HepG2 (cell line): ENCODE data around the gene MTA1. TPM values are rescaled to one million over a fixed set of nuclear protein-coding genes. Genes with fewer than 3 reads are reported as not detected.

ENCODE experiments used
- AFF4 ChIP-seq: sonication (generic); formaldehyde crosslinking; IDR thresholded peaks from 2 replicates; pipeline ENCODE4 v1.4.0; 2020; ENCODE audit warnings: missing genetic modification reagents
- CENPBD1 ChIP-seq: sonication (generic); formaldehyde crosslinking; IDR thresholded peaks from 2 replicates; pipeline ENCODE4 v1.8.0; 2022; ENCODE audit warnings: missing genetic modification reagents, low read depth, mild to moderate bottlenecking, borderline replicate concordance
- FOXA1 ChIP-seq, 2 experiments: fragments of 450-650 bp in 1 of 2; sonication (generic) in 1 of 2; formaldehyde crosslinking in 1 of 2; IDR thresholded peaks; 2 replicates each; pipeline versions ENCODE4 v1.4.0 to v1.6.1; 2016 to 2020; ENCODE audit warnings: missing genetic modification reagents in 1 of 2
- HBP1 ChIP-seq: IDR thresholded peaks from 2 replicates; pipeline ENCODE4 v1.6.1; 2016; ENCODE audit warnings: low read depth, control low read depth
- HIVEP1 ChIP-seq: sonication (generic); formaldehyde crosslinking; IDR thresholded peaks from 2 replicates; pipeline ENCODE4 v1.4.0; 2020; ENCODE audit warnings: mild to moderate bottlenecking, missing genetic modification reagents
- KLF13 ChIP-seq: sonication (generic); formaldehyde crosslinking; IDR thresholded peaks from 2 replicates; pipeline ENCODE4 v1.4.0; 2020; ENCODE audit warnings: mild to moderate bottlenecking, missing genetic modification reagents
- MTF2 ChIP-seq: sonication (generic); formaldehyde crosslinking; IDR thresholded peaks from 2 replicates; pipeline ENCODE4 v1.5.0; 2020; ENCODE audit warnings: missing genetic modification reagents, borderline replicate concordance
- NONO ChIP-seq, 2 experiments: fragments of 450-650 bp in 1 of 2; sonication (generic) in 1 of 2; formaldehyde crosslinking in 1 of 2; IDR thresholded peaks in 1 of 2; conservative IDR thresholded peaks in 1 of 2; 2 replicates each; pipeline versions ENCODE4 v1.6.1 to v1.8.0; 2017 to 2022; ENCODE audit warnings: mild to moderate bottlenecking in 1 of 2, missing genetic modification reagents in 1 of 2, moderate library complexity in 1 of 2
- PITX1 ChIP-seq: sonication (generic); formaldehyde crosslinking; IDR thresholded peaks from 2 replicates; pipeline ENCODE4 v1.5.1; 2020; ENCODE audit warnings: mild to moderate bottlenecking, missing genetic modification reagents
- SAFB2 ChIP-seq: sonication (generic); formaldehyde crosslinking; IDR thresholded peaks from 2 replicates; pipeline ENCODE4 v1.5.1; 2020; ENCODE audit warnings: missing genetic modification reagents, low read depth, mild to moderate bottlenecking, borderline replicate concordance
- TSC22D2 ChIP-seq: sonication (generic); formaldehyde crosslinking; IDR thresholded peaks from 2 replicates; pipeline ENCODE4 v1.5.1; 2020; ENCODE audit warnings: missing genetic modification reagents, mild to moderate bottlenecking, borderline replicate concordance
- WIZ ChIP-seq: sonication (generic); formaldehyde crosslinking; IDR thresholded peaks from 2 replicates; pipeline ENCODE4 v1.5.1; 2020; ENCODE audit warnings: mild to moderate bottlenecking, missing genetic modification reagents
- ZNF121 ChIP-seq: sonication (generic); formaldehyde crosslinking; IDR thresholded peaks from 2 replicates; pipeline ENCODE4 v1.5.0; 2020; ENCODE audit warnings: mild to moderate bottlenecking, missing genetic modification reagents
- ZNF280B ChIP-seq: sonication (generic); formaldehyde crosslinking; IDR thresholded peaks from 2 replicates; pipeline ENCODE4 v1.5.0; 2020; ENCODE audit warnings: missing genetic modification reagents, mild to moderate bottlenecking, borderline replicate concordance
- ZNF552 ChIP-seq: sonication (generic); formaldehyde crosslinking; IDR thresholded peaks from 2 replicates; pipeline ENCODE4 v1.9.0; 2022; ENCODE audit warnings: missing genetic modification reagents, mild to moderate bottlenecking, borderline replicate concordance
- ZSCAN5A ChIP-seq: sonication (generic); formaldehyde crosslinking; IDR thresholded peaks from 2 replicates; pipeline ENCODE4 v1.8.0; 2022; ENCODE audit warnings: mild to moderate bottlenecking, missing genetic modification reagents, borderline replicate concordance
- polyA plus RNA-seq, 8 experiments: library from polyadenylated mRNA; depleted of rRNA in 3 of 8; stranded (reverse) in 7 of 8; unstranded in 1 of 8; fragments of >200 nt; fragmentation: Illumina TruSeq in 4 of 8; extraction: Trizol in 4 of 8; gene quantifications; 2 replicates each; pipeline versions ENCODE4 v1.2.1 to v1.2.3, GENCODE V29; 2011 to 2016; ENCODE audit warnings: low read depth in 4 of 8, missing spikeins in 1 of 8, mixed read lengths in 1 of 8; ENCODE audit not compliant: insufficient read depth in 1 of 8
- total RNA-seq, 5 experiments: library from RNA; depleted of rRNA; stranded (reverse); fragments of >200 nt; fragmentation: Illumina TruSeq; extraction: Trizol; gene quantifications; 2 replicates each; pipeline ENCODE4 v1.2.3, GENCODE V29; 2016; ENCODE audit warnings: low read depth in 1 of 5

Gene MTA1
- total and polyA plus RNA-seq, 2 of the 13 experiments (the other 11 are each of a cell fraction or from before 2014, with no cell fraction given) = 35.2 to 85.8 TPM

GRCh38 chr14:105418269-105419194 lies 1.1 kb upstream of the MTA1 start (continued):
- TF ChIP-seq NONO (IDR thresholded peaks at IDR 0.05) (no peak), NONO (CRISPR knock-in tag; conservative IDR thresholded peaks at IDR 0.05) (no peak), AFF4 (no peak), MTF2 (CRISPR knock-in tag) (no peak), WIZ (CRISPR knock-in tag) (0 out of 2 replicates have a peak, but pooled peaks have one; percentile 36), TSC22D2 (no peak), SAFB2 (CRISPR knock-in tag) (no peak), KLF13 (0 out of 2 replicates have a peak, but pooled peaks have one; percentile 18), PITX1 (CRISPR knock-in tag) (no peak), CENPBD1 (no peak), ZNF552 (CRISPR knock-in tag) (no peak), FOXA1 (IDR thresholded peaks at IDR 0.05) (no peak), FOXA1 (CRISPR knock-in tag; IDR thresholded peaks at IDR 0.05) (no peak), ZSCAN5A (CRISPR knock-in tag) (no peak), HBP1 (CRISPR knock-in tag) (0 out of 2 replicates have a peak, but pooled peaks have one; percentile 14), HIVEP1 (CRISPR knock-in tag) (peak; percentile 13; the same call in 1 of the 2 replicates), ZNF121 (CRISPR knock-in tag) (no peak), ZNF280B (CRISPR knock-in tag) (peak; percentile 80)
